ENCODE data around the gene PLCH2.

The PLCH2 gene

GRCh38 chr1:2506007-2506860, 30.1 kb downstream of the PLCH2 start:
- no peak overlapping the region for H4K5ac ChIP-seq (ENCODE audit: low read length)
- H3K9ac ChIP-seq (ENCODE audit: low read length) = no peak overlapping the region
- no peaks in the 10 kb centered on the region for H3K27me3 ChIP-seq (ENCODE audit: insufficient read depth, low read length, poor library complexity)
- H2BK15ac ChIP-seq (replicated peaks; ENCODE audit: low read depth) = no peak overlapping the region
- no peak overlapping the region for H2AK5ac ChIP-seq (ENCODE audit: low read length)
- no peak overlapping the region for H3K27ac ChIP-seq (ENCODE audit: low read depth, low read length)
- no peak overlapping the region for H3K56ac ChIP-seq (ENCODE audit: low read length)
- H3K4me1 ChIP-seq (ENCODE audit: control insufficient read depth, low read depth, low read length) = no peaks in the 10 kb centered on the region
- H3K79me1 ChIP-seq (ENCODE audit: low read length) = no peaks in the 10 kb centered on the region
- no peak overlapping the region for H4K8ac ChIP-seq (ENCODE audit: low read depth, low read length)
- peaks cover 8% of the 10 kb centered on the region for H3K36me3 ChIP-seq (ENCODE audit: control insufficient read depth, insufficient read depth, low read length)
- H2BK120ac ChIP-seq (ENCODE audit: low read depth, low read length) = no peak overlapping the region
- H3K79me2 ChIP-seq (ENCODE audit: control insufficient read depth, insufficient read depth, low read length) = no peaks in the 10 kb centered on the region
- no peak overlapping the region for H3K18ac ChIP-seq (ENCODE audit: low read length)
- no peak overlapping the region for H3K4me3 ChIP-seq (ENCODE audit: low read length)
- H3K23ac ChIP-seq (ENCODE audit: low read length) = no peak overlapping the region
- H3K4me2 ChIP-seq (ENCODE audit: low read length) = no peak overlapping the region
- WGBS (ENCODE audit: extremely low coverage, insufficient coverage, low lambda C conversion rate) = no CpG with 5 or more reads among the region's 30 CpGs
- DNase-seq = no peak
- no peak overlapping the region for H2BK5ac ChIP-seq (ENCODE audit: low read length)
- H3K4ac ChIP-seq (ENCODE audit: low read depth, low read length) = no peak overlapping the region

GRCh38 chr1:2506901-2507565, 30.9 kb downstream of the PLCH2 start:
- Histone ChIP-seq H3K4me2 (ENCODE audit: low read length) (no peak overlapping the region), H3K18ac (ENCODE audit: low read length) (no peak overlapping the region), H4K5ac (ENCODE audit: low read length) (no peak overlapping the region), H3K56ac (ENCODE audit: low read length) (no peak overlapping the region), H3K36me3 (ENCODE audit: control insufficient read depth, insufficient read depth, low read length) (peaks cover 8% of the 10 kb centered on the region), H2BK15ac (replicated peaks; ENCODE audit: low read depth) (no peak overlapping the region), H2BK5ac (ENCODE audit: low read length) (no peak overlapping the region), H3K4me1 (ENCODE audit: control insufficient read depth, low read depth, low read length) (no peaks in the 10 kb centered on the region), H3K4ac (ENCODE audit: low read depth, low read length) (no peak overlapping the region), H2AK5ac (ENCODE audit: low read length) (no peak overlapping the region), H2BK120ac (ENCODE audit: low read depth, low read length) (no peak overlapping the region), H3K27me3 (ENCODE audit: insufficient read depth, low read length, poor library complexity) (no peaks in the 10 kb centered on the region), H3K23ac (ENCODE audit: low read length) (no peak overlapping the region), H4K8ac (ENCODE audit: low read depth, low read length) (no peak overlapping the region), H3K4me3 (ENCODE audit: low read length) (no peak overlapping the region), H3K27ac (ENCODE audit: low read depth, low read length) (no peak overlapping the region), H3K79me2 (ENCODE audit: control insufficient read depth, insufficient read depth, low read length) (no peaks in the 10 kb centered on the region), H3K9ac (ENCODE audit: low read length) (no peak overlapping the region), H3K79me1 (ENCODE audit: low read length) (no peaks in the 10 kb centered on the region)
- no peak for DNase-seq
- no CpG with 5 or more reads among the region's 15 CpGs for WGBS (ENCODE audit: extremely low coverage, insufficient coverage, low lambda C conversion rate)

- H3K79me1 ChIP-seq (ENCODE audit: low read length) = no peaks in the 10 kb centered on the region
- H3K27me3 ChIP-seq (ENCODE audit: insufficient read depth, low read length, poor library complexity) = no peaks in the 10 kb centered on the region
- H3K4ac ChIP-seq (ENCODE audit: low read depth, low read length) = no peak overlapping the region
- DNase-seq = no peak
- no peaks in the 10 kb centered on the region for H3K79me2 ChIP-seq (ENCODE audit: control insufficient read depth, insufficient read depth, low read length)
- H2BK120ac ChIP-seq (ENCODE audit: low read depth, low read length) = no peak overlapping the region
- H3K18ac ChIP-seq (ENCODE audit: low read length) = no peak overlapping the region
- no peaks in the 10 kb centered on the region for H3K4me1 ChIP-seq (ENCODE audit: control insufficient read depth, low read depth, low read length)
- H3K4me3 ChIP-seq (ENCODE audit: low read length) = no peak overlapping the region
- H3K23ac ChIP-seq (ENCODE audit: low read length) = no peak overlapping the region
- no peak overlapping the region for H3K9ac ChIP-seq (ENCODE audit: low read length)
- H4K8ac ChIP-seq (ENCODE audit: low read depth, low read length) = no peak overlapping the region
- no peak overlapping the region for H2BK5ac ChIP-seq (ENCODE audit: low read length)
- H3K56ac ChIP-seq (ENCODE audit: low read length) = no peak overlapping the region
- H2BK15ac ChIP-seq (replicated peaks; ENCODE audit: low read depth) = no peak overlapping the region
- H2AK5ac ChIP-seq (ENCODE audit: low read length) = no peak overlapping the region
- no peak overlapping the region for H3K27ac ChIP-seq (ENCODE audit: low read depth, low read length)
- no peak overlapping the region for H3K4me2 ChIP-seq (ENCODE audit: low read length)
- H3K36me3 ChIP-seq (ENCODE audit: control insufficient read depth, insufficient read depth, low read length) = peaks cover 8% of the 10 kb centered on the region
- no peak overlapping the region for H4K5ac ChIP-seq (ENCODE audit: low read length)
- WGBS (ENCODE audit: extremely low coverage, insufficient coverage, low lambda C conversion rate) = no CpG with 5 or more reads among the region's 6 CpGs
Observed at GRCh38 chr1:2507744-2508155, 31.7 kb downstream of the PLCH2 start.

- Histone ChIP-seq H3K36me3 (ENCODE audit: control insufficient read depth, insufficient read depth, low read length) (peaks cover 10% of the 10 kb centered on the region), H4K5ac (ENCODE audit: low read length) (no peak overlapping the region), H3K4me2 (ENCODE audit: low read length) (no peak overlapping the region), H3K4me1 (ENCODE audit: control insufficient read depth, low read depth, low read length) (no peaks in the 10 kb centered on the region), H4K8ac (ENCODE audit: low read depth, low read length) (no peak overlapping the region), H2BK5ac (ENCODE audit: low read length) (no peak overlapping the region), H3K79me2 (ENCODE audit: control insufficient read depth, insufficient read depth, low read length) (no peaks in the 10 kb centered on the region), H3K23ac (ENCODE audit: low read length) (no peak overlapping the region), H3K4ac (ENCODE audit: low read depth, low read length) (no peak overlapping the region), H3K9ac (ENCODE audit: low read length) (no peak overlapping the region), H3K4me3 (ENCODE audit: low read length) (no peak overlapping the region), H2BK15ac (replicated peaks; ENCODE audit: low read depth) (no peak overlapping the region), H3K27me3 (ENCODE audit: insufficient read depth, low read length, poor library complexity) (no peaks in the 10 kb centered on the region), H2BK120ac (ENCODE audit: low read depth, low read length) (no peak overlapping the region), H3K56ac (ENCODE audit: low read length) (no peak overlapping the region), H2AK5ac (ENCODE audit: low read length) (no peak overlapping the region), H3K79me1 (ENCODE audit: low read length) (no peaks in the 10 kb centered on the region), H3K18ac (ENCODE audit: low read length) (no peak overlapping the region), H3K27ac (ENCODE audit: low read depth, low read length) (no peak overlapping the region)
- no peak for DNase-seq
- WGBS (ENCODE audit: extremely low coverage, insufficient coverage, low lambda C conversion rate) = no CpG with 5 or more reads among the region's 24 CpGs
Observed at GRCh38 chr1:2508180-2508579, 32.1 kb downstream of the PLCH2 start.

GRCh38 chr1:2508751-2509150, 32.7 kb downstream of the PLCH2 start:
- no peak overlapping the region for H3K56ac ChIP-seq (ENCODE audit: low read length)
- no peak overlapping the region for H2AK5ac ChIP-seq (ENCODE audit: low read length)
- no peaks in the 10 kb centered on the region for H3K27me3 ChIP-seq (ENCODE audit: insufficient read depth, low read length, poor library complexity)
- no peak overlapping the region for H3K9ac ChIP-seq (ENCODE audit: low read length)
- no peaks in the 10 kb centered on the region for H3K4me1 ChIP-seq (ENCODE audit: control insufficient read depth, low read depth, low read length)
- H4K8ac ChIP-seq (ENCODE audit: low read depth, low read length) = no peak overlapping the region
- no peak overlapping the region for H3K4me3 ChIP-seq (ENCODE audit: low read length)
- H3K79me2 ChIP-seq (ENCODE audit: control insufficient read depth, insufficient read depth, low read length) = no peaks in the 10 kb centered on the region
- H2BK15ac ChIP-seq (replicated peaks; ENCODE audit: low read depth) = no peak overlapping the region
- no peaks in the 10 kb centered on the region for H3K79me1 ChIP-seq (ENCODE audit: low read length)
- H3K4me2 ChIP-seq (ENCODE audit: low read length) = no peak overlapping the region
- no peak overlapping the region for H3K4ac ChIP-seq (ENCODE audit: low read depth, low read length)
- H3K36me3 ChIP-seq (ENCODE audit: control insufficient read depth, insufficient read depth, low read length) = peaks cover 10% of the 10 kb centered on the region
- no peak overlapping the region for H3K23ac ChIP-seq (ENCODE audit: low read length)
- H3K18ac ChIP-seq (ENCODE audit: low read length) = no peak overlapping the region
- DNase-seq = no peak
- no CpG with 5 or more reads among the region's 29 CpGs for WGBS (ENCODE audit: extremely low coverage, insufficient coverage, low lambda C conversion rate)
- H2BK5ac ChIP-seq (ENCODE audit: low read length) = no peak overlapping the region
- no peak overlapping the region for H2BK120ac ChIP-seq (ENCODE audit: low read depth, low read length)
- no peak overlapping the region for H4K5ac ChIP-seq (ENCODE audit: low read length)
- H3K27ac ChIP-seq (ENCODE audit: low read depth, low read length) = no peak overlapping the region
